PFSK-1 (cell line): ENCODE data around the gene MITF.

ENCODE experiments used
- POLR2AphosphoS5 ChIP-seq: IDR thresholded peaks from 2 replicates; pipeline ENCODE4 v1.6.1; 2012; ENCODE audit warnings: low read depth, mild to moderate bottlenecking, control low read depth, low read length, moderate library complexity
- SIN3A ChIP-seq: IDR thresholded peaks from 2 replicates; pipeline ENCODE4 v1.6.1; 2012; ENCODE audit warnings: mild to moderate bottlenecking, low read length, moderate library complexity, borderline replicate concordance; ENCODE audit not compliant: insufficient read depth
- TAF1 ChIP-seq: IDR thresholded peaks from 2 replicates; pipeline ENCODE4 v1.6.1; 2012; ENCODE audit warnings: low read length, control low read depth, borderline replicate concordance; ENCODE audit not compliant: insufficient read depth
- TF ChIP-seq, protein P1 (sequence below), 2 experiments: IDR thresholded peaks; 2 replicates each; pipeline versions ENCODE4 v1.6.1 to v1.8.0; 2011 to 2012; ENCODE audit warnings: low read depth in 2 of 2, low read length in 2 of 2, control low read depth in 1 of 2, inconsistent platforms in 1 of 2, mild to moderate bottlenecking in 1 of 2, moderate library complexity in 1 of 2; ENCODE audit not compliant: insufficient read depth in 1 of 2

- TF ChIP-seq TAF1 (no peak), POLR2AphosphoS5 (no peak), SIN3A (no peak)
- TF ChIP-seq, protein P1, sequence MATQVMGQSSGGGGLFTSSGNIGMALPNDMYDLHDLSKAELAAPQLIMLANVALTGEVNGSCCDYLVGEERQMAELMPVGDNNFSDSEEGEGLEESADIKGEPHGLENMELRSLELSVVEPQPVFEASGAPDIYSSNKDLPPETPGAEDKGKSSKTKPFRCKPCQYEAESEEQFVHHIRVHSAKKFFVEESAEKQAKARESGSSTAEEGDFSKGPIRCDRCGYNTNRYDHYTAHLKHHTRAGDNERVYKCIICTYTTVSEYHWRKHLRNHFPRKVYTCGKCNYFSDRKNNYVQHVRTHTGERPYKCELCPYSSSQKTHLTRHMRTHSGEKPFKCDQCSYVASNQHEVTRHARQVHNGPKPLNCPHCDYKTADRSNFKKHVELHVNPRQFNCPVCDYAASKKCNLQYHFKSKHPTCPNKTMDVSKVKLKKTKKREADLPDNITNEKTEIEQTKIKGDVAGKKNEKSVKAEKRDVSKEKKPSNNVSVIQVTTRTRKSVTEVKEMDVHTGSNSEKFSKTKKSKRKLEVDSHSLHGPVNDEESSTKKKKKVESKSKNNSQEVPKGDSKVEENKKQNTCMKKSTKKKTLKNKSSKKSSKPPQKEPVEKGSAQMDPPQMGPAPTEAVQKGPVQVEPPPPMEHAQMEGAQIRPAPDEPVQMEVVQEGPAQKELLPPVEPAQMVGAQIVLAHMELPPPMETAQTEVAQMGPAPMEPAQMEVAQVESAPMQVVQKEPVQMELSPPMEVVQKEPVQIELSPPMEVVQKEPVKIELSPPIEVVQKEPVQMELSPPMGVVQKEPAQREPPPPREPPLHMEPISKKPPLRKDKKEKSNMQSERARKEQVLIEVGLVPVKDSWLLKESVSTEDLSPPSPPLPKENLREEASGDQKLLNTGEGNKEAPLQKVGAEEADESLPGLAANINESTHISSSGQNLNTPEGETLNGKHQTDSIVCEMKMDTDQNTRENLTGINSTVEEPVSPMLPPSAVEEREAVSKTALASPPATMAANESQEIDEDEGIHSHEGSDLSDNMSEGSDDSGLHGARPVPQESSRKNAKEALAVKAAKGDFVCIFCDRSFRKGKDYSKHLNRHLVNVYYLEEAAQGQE (IDR thresholded peaks at IDR 0.05; ENCODE audit: insufficient read depth in 1 of 2, low read depth in 2 of 2, low read length in 2 of 2), result no peak
Measured at GRCh38 chr3:69915726-69916125, 176.5 kb downstream of the MITF start.
